ENCODE measurements around the gene CDCA5. TPM values are rescaled to one million over a fixed set of nuclear protein-coding genes. Genes with fewer than 3 reads are reported as not detected.

The CDCA5 gene
- polyA plus RNA-seq, 3 donors: 0.20 to 0.28 TPM; not detected in 1

GRCh38 chr11:65130631-65131416 lies 47.0 kb upstream of the CDCA5 start:
- H2AFZ ChIP-seq (ENCODE audit: insufficient read depth, low read depth, low read length, poor library complexity, severe bottlenecking): no peak overlapping the region
- intact Hi-C loops (cut with micrococcal nuclease): no loop called here
- H3K4me1 ChIP-seq (ENCODE audit: control insufficient read depth in 1 of 2, insufficient read depth in 2 of 2, low read length in 2 of 2): peaks cover 30% of the 10 kb centered on the region in 2 donors
- H3K27ac ChIP-seq (ENCODE audit: low read depth in 1 of 2, low read length in 2 of 2): no peak overlapping the region
- Mint-ChIP-seq H3K27ac (peak overlapping the region in 3 of 7 donors; percentile 1 to 42 (median 36)), H3K27me3 (ENCODE audit: low read depth in 3 of 3) (peaks cover 0 to 2% (median 0%) of the 10 kb centered on the region in 3 donors), H3K4me3 (no peak overlapping the region), H3K36me3 (peaks cover 53 to 72% of the 10 kb centered on the region in 2 donors), H3K9me3 (no peaks in the 10 kb centered on the region), H3K4me1 (peaks cover 25% of the 10 kb centered on the region)
- H3K9ac ChIP-seq (ENCODE audit: insufficient read depth, low read length, poor library complexity, severe bottlenecking): no peak overlapping the region
- DNase-seq: peak in 1 of 3 donors; percentile 5
- no peak overlapping the region for H3K4me2 ChIP-seq (replicated peaks; ENCODE audit: extremely low read depth, low read length, poor library complexity, severe bottlenecking)
- TF ChIP-seq, protein P1, sequence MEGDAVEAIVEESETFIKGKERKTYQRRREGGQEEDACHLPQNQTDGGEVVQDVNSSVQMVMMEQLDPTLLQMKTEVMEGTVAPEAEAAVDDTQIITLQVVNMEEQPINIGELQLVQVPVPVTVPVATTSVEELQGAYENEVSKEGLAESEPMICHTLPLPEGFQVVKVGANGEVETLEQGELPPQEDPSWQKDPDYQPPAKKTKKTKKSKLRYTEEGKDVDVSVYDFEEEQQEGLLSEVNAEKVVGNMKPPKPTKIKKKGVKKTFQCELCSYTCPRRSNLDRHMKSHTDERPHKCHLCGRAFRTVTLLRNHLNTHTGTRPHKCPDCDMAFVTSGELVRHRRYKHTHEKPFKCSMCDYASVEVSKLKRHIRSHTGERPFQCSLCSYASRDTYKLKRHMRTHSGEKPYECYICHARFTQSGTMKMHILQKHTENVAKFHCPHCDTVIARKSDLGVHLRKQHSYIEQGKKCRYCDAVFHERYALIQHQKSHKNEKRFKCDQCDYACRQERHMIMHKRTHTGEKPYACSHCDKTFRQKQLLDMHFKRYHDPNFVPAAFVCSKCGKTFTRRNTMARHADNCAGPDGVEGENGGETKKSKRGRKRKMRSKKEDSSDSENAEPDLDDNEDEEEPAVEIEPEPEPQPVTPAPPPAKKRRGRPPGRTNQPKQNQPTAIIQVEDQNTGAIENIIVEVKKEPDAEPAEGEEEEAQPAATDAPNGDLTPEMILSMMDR (IDR thresholded peaks at IDR 0.05): no peak
- peaks cover 54% of the 10 kb centered on the region for H4K20me1 ChIP-seq (ENCODE audit: insufficient read depth, low read length)
- H3K4me3 ChIP-seq (replicated peaks in 1 of 3; ENCODE audit: low read depth in 2 of 3, low read length in 3 of 3): no peak overlapping the region
- no peaks in the 10 kb centered on the region for H3K9me3 ChIP-seq (replicated peaks in 1 of 2; ENCODE audit: control insufficient read depth in 1 of 2, insufficient read depth in 1 of 2, low read length in 2 of 2)
- H3K36me3 ChIP-seq (replicated peaks in 1 of 2; ENCODE audit: control insufficient read depth in 1 of 2, insufficient read depth in 2 of 2, low read length in 2 of 2): peaks cover 62 to 69% of the 10 kb centered on the region in 2 donors
- peaks cover 38% of the 10 kb centered on the region for H3K79me2 ChIP-seq (ENCODE audit: insufficient read depth, low read length)
- H3K27me3 ChIP-seq (ENCODE audit: control insufficient read depth in 2 of 2, insufficient read depth in 2 of 2, low read length in 2 of 2): no peaks in the 10 kb centered on the region
- WGBS (ENCODE audit: insufficient coverage): 100% methylated on average over 14 of the region's 19 CpGs

DNA sequence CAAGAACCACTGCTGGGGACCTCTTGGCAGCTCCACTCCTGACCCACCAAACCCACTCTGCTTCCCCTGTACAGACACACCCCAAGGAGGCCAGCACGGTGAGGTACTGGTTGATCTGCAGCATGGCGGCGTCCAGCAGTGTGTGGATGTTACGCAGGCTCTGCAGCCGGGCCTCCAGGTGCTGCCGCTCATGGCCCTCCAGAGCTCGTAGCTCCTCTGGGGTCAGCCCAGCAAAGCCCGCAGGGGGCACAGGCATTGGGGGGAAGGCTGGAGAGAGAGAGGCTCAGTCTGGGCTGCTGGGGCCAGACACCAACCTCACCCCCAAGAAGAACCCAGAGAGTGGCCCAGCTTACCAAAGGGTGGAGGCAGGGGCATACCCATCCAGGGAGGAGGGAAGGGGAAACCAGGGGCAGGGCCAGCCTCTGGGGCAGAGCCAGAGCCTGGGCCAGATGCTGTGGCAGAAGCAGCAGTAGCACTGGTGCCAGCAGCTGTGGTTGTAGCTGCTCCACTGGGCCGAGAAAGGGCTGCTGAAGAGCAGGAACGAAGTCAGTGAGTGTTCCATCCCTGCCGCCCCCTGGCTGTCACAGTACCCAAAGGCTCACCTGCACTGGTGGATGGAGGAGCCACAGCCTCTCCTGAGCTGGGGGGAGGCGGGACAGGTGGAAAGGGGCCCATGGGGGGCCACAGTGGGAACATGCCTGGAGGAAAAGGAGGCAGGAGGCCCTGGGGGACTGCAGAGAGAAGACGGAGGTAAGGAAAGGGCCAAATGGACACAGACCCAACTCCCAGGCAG lies 46.0 kb upstream of the CDCA5 start:
- no peak overlapping the region for H3K9ac ChIP-seq (ENCODE audit: insufficient read depth, low read length, poor library complexity, severe bottlenecking)

More for the DNA sequence above, 46.0 kb upstream of the CDCA5 start:
- H3K27ac ChIP-seq (ENCODE audit: low read depth in 1 of 2, low read length in 2 of 2): no peak overlapping the region
- no peaks in the 10 kb centered on the region for H3K9me3 Mint-ChIP-seq
- TF ChIP-seq, protein P1 (IDR thresholded peaks at IDR 0.05): no peak
- H3K27me3 ChIP-seq (ENCODE audit: control insufficient read depth in 2 of 2, insufficient read depth in 2 of 2, low read length in 2 of 2): no peaks in the 10 kb centered on the region
- H3K4me2 ChIP-seq (replicated peaks; ENCODE audit: extremely low read depth, low read length, poor library complexity, severe bottlenecking): no peak overlapping the region
- H3K79me2 ChIP-seq (ENCODE audit: insufficient read depth, low read length): peaks cover 38% of the 10 kb centered on the region
- H3K9me3 ChIP-seq (replicated peaks in 1 of 2; ENCODE audit: control insufficient read depth in 1 of 2, insufficient read depth in 1 of 2, low read length in 2 of 2): no peaks in the 10 kb centered on the region
- H3K4me1 ChIP-seq (ENCODE audit: control insufficient read depth in 1 of 2, insufficient read depth in 2 of 2, low read length in 2 of 2): peaks cover 21 to 22% of the 10 kb centered on the region in 2 donors
- H3K4me3 ChIP-seq (replicated peaks in 1 of 3; ENCODE audit: low read depth in 2 of 3, low read length in 3 of 3): no peak overlapping the region
- WGBS (ENCODE audit: insufficient coverage): 97% methylated on average over 10 of the region's 13 CpGs
- H3K27ac Mint-ChIP-seq: peak overlapping the region in 3 of 7 donors; percentile 50 to 60 (median 52)
- H3K4me1 Mint-ChIP-seq: peaks cover 19% of the 10 kb centered on the region
- peak in 1 of 3 donors; percentile 4 for DNase-seq
- H3K36me3 ChIP-seq (replicated peaks in 1 of 2; ENCODE audit: control insufficient read depth in 1 of 2, insufficient read depth in 2 of 2, low read length in 2 of 2): peaks cover 71 to 79% of the 10 kb centered on the region in 2 donors
- peaks cover 54% of the 10 kb centered on the region for H4K20me1 ChIP-seq (ENCODE audit: insufficient read depth, low read length)
- H3K4me3 Mint-ChIP-seq: no peak overlapping the region
- peaks cover 62 to 82% of the 10 kb centered on the region in 2 donors for H3K36me3 Mint-ChIP-seq
- no peak overlapping the region for H2AFZ ChIP-seq (ENCODE audit: insufficient read depth, low read depth, low read length, poor library complexity, severe bottlenecking)
- intact Hi-C loops (cut with micrococcal nuclease): no loop called here
- H3K27me3 Mint-ChIP-seq (ENCODE audit: low read depth in 3 of 3): peaks cover 0 to 2% (median 0%) of the 10 kb centered on the region in 3 donors

Measured in CD14-positive monocyte (primary cell).